ENCODE results near the gene PAK2.
"Not testable (repeated sequence)": the region's sequence is repeated elsewhere in the genome, so short reads cannot be mapped to it uniquely, and the experiment has no call there.

Gene PAK2

GRCh38 chr3:196789885-196790359 is 50.3 kb downstream of the PAK2 start:
- no peak for FAIRE-seq

GRCh38 chr3:196790636-196791035 is 51.0 kb downstream of the PAK2 start:
- no peak for FAIRE-seq

GRCh38 chr3:196792771-196793170 is 53.1 kb downstream of the PAK2 start:
- FAIRE-seq: no peak

- FAIRE-seq: no peak
Measured at GRCh38 chr3:196793246-196793645, 53.6 kb downstream of the PAK2 start.

GRCh38 chr3:196794467-196794866 is 54.8 kb downstream of the PAK2 start:
- no peak for FAIRE-seq

- no peak for FAIRE-seq
Measured at GRCh38 chr3:196796317-196796716, 56.7 kb downstream of the PAK2 start.

- FAIRE-seq: no peak
Measured at GRCh38 chr3:196800742-196801434, 61.2 kb downstream of the PAK2 start.

- FAIRE-seq: no peak
Measured at GRCh38 chr3:196803891-196804468, 64.3 kb downstream of the PAK2 start.

- FAIRE-seq: no peak
Measured at GRCh38 chr3:196804773-196805172, 65.1 kb downstream of the PAK2 start.

GRCh38 chr3:196810963-196811581 is 71.4 kb downstream of the PAK2 start:
- FAIRE-seq: no peak

GRCh38 chr3:196812853-196813252 is 73.2 kb downstream of the PAK2 start:
- no peak for FAIRE-seq

GRCh38 chr3:196813903-196814302 is 74.2 kb downstream of the PAK2 start:
- no peak for FAIRE-seq

- no peak for FAIRE-seq
Measured at GRCh38 chr3:196821806-196822355, 82.2 kb downstream of the PAK2 start.

- not testable (repeated sequence) for FAIRE-seq
Measured at GRCh38 chr3:196829651-196830050, 90.0 kb downstream of the PAK2 start.

GRCh38 chr3:196835086-196835485 is 95.4 kb downstream of the PAK2 start:
- no peak for FAIRE-seq

- FAIRE-seq: not testable (repeated sequence)
Measured at GRCh38 chr3:196836626-196837025, 97.0 kb downstream of the PAK2 start.

- FAIRE-seq: no peak
Measured at GRCh38 chr3:196837819-196838420, 98.3 kb downstream of the PAK2 start.

GRCh38 chr3:196839351-196839750 is 99.7 kb downstream of the PAK2 start:
- not testable (repeated sequence) for FAIRE-seq

- no peak for FAIRE-seq
Measured at GRCh38 chr3:196842567-196843434, 103.1 kb downstream of the PAK2 start.

GRCh38 chr3:196843435-196844110 is 103.9 kb downstream of the PAK2 start:
- no peak for FAIRE-seq
